Breast epithelium (tissue), 4 donors: ENCODE data around the gene LCE2C. TPM values are rescaled to one million over a fixed set of nuclear protein-coding genes. Genes with fewer than 3 reads are reported as not detected.
"Not testable (repeated sequence)": the region's sequence is repeated elsewhere in the genome, so short reads cannot be mapped to it uniquely, and the experiment has no call there.

ENCODE experiments used
- DNase-seq, 2 donors: peaks; one replicate each; pipeline ENCODE4 v3.0.0-alpha.2; 2019; ENCODE audit warnings: low spot score in 2 of 2
- H3K27ac ChIP-seq, 2 donors: fragments of 200-600 bp; sonication (generic) in 1 of 2; one replicate each; pipeline ENCODE4 v1.5.1; 2016 to 2019; ENCODE audit warnings: mild to moderate bottlenecking in 1 of 2
- H3K27me3 ChIP-seq, 2 donors: fragments of 200-600 bp; sonication (generic) in 1 of 2; one replicate each; pipeline versions ENCODE4 v1.5.1 to v1.6.0; 2017 to 2019; ENCODE audit warnings: control low read depth in 1 of 2, mild to moderate bottlenecking in 1 of 2
- H3K36me3 ChIP-seq: fragments of 200-600 bp; one replicate; pipeline ENCODE4 v1.5.1; 2019
- H3K4me1 ChIP-seq, 2 donors: fragments of 200-600 bp; sonication (generic); one replicate each; pipeline ENCODE4 v1.5.1; 2016 to 2019; ENCODE audit warnings: control low read depth in 1 of 2
- H3K4me3 ChIP-seq, 3 donors: fragments of 200-600 bp; sonication (generic); 1 replicate in 2 of 3; 2 replicates in 1 of 3; pipeline ENCODE4 v1.5.1; 2016 to 2019; ENCODE audit warnings: mild to moderate bottlenecking in 3 of 3, moderate library complexity in 2 of 3
- H3K9me3 ChIP-seq, 2 donors: fragments of 200-600 bp; sonication (generic) in 1 of 2; one replicate each; pipeline ENCODE4 v1.5.1; 2016 to 2019; ENCODE audit warnings: control low read depth in 1 of 2
- CTCF ChIP-seq, 3 donors: fragments of 450-650 bp; IDR thresholded peaks; one replicate each; pipeline ENCODE4 v1.5.1; 2016 to 2017; ENCODE audit warnings: antibody characterized with exemption in 3 of 3, mild to moderate bottlenecking in 3 of 3, moderate library complexity in 3 of 3
- POLR2A ChIP-seq: fragments of 450-650 bp; IDR thresholded peaks from one replicate; pipeline ENCODE4 v1.6.1; 2016; ENCODE audit warnings: antibody characterized with exemption, mild to moderate bottlenecking, moderate library complexity
- POLR2AphosphoS5 ChIP-seq, 3 donors: sonication (generic); formaldehyde crosslinking; IDR thresholded peaks; one replicate each; pipeline ENCODE4 v1.6.1; 2017; ENCODE audit warnings: antibody characterized with exemption in 3 of 3
- intact Hi-C: fragments of 100-400 bp; cut with DNase I; formaldehyde crosslinking; loops from one replicate; pipeline ENCODE4 v1.15.1; 2023; ENCODE audit warnings: low total_unique reads
- total RNA-seq, 3 donors: library from RNA; depleted of rRNA; stranded (reverse); fragments of >200 nt; gene quantifications; one replicate each; pipeline ENCODE4 v1.1.0, GENCODE V29; 2016

The LCE2C gene
- total RNA-seq, 3 donors from 2014 or later, result not detected

- H3K27me3 ChIP-seq, result no peaks in the 10 kb centered on the region
- TF ChIP-seq POLR2AphosphoS5 (IDR thresholded peaks at IDR 0.05) (no peak), CTCF (IDR thresholded peaks at IDR 0.05) (no peak), POLR2A (no peak)
- no peak overlapping the region for H3K4me3 ChIP-seq
- H3K36me3 ChIP-seq, result no peaks in the 10 kb centered on the region
- no peaks in the 10 kb centered on the region for H3K9me3 ChIP-seq
- H3K4me1 ChIP-seq, result no peaks in the 10 kb centered on the region
- intact Hi-C loops, result no loop called here
- DNase-seq, result no peak
- no peak overlapping the region for H3K27ac ChIP-seq
Observed at GRCh38 chr1:152683846-152684245, 8.8 kb downstream of the LCE2C start.

- H3K4me3 ChIP-seq, H3K4me1 ChIP-seq, H3K9me3 ChIP-seq, intact Hi-C loops, DNase-seq, H3K27ac ChIP-seq, H3K27me3 ChIP-seq, H3K36me3 ChIP-seq: not testable (repeated sequence)
Observed at GRCh38 chr1:152685823-152686222, 10.7 kb downstream of the LCE2C start, which contains the start of gene LCE2B. Gene LCE2B (plus strand): TSS chr1:152686123. CDS start chr1:152686844, 721 bp downstream.

- Histone ChIP-seq H3K27ac (no peak within 1 kb of the TSS), H3K9me3 (no peaks in the 10 kb centered on the region), H3K27me3 (no peaks in the 10 kb centered on the region), H3K4me1 (no peaks in the 10 kb centered on the region), H3K36me3 (no peaks in the 10 kb centered on the region), H3K4me3 (no peak within 1 kb of the TSS)
- TF ChIP-seq CTCF (IDR thresholded peaks at IDR 0.05) (no peak), POLR2A (no peak), POLR2AphosphoS5 (IDR thresholded peaks at IDR 0.05) (no peak)
- intact Hi-C loops, result no loop called here
- no peak for DNase-seq
Observed at GRCh38 chr1:152697701-152698600, 22.9 kb downstream of the LCE2C start, which contains the start of gene LCE2A. Gene LCE2A (plus strand): TSS chr1:152698345. CDS start chr1:152698902, 557 bp downstream.

GRCh38 chr1:152699746-152700145 is 24.7 kb downstream of the LCE2C start:
- Histone ChIP-seq H3K4me3 (no peak overlapping the region), H3K27me3 (no peaks in the 10 kb centered on the region), H3K27ac (no peak overlapping the region), H3K4me1 (no peaks in the 10 kb centered on the region), H3K36me3 (no peaks in the 10 kb centered on the region), H3K9me3 (peaks cover 0 to 5% of the 10 kb centered on the region in 2 donors)
- DNase-seq, result no peak
- TF ChIP-seq CTCF (IDR thresholded peaks at IDR 0.05) (no peak), POLR2A (no peak)
- intact Hi-C loops, result no loop called here

GRCh38 chr1:152707860-152708259 is 32.8 kb downstream of the LCE2C start, which contains the start of gene LCE4A:
Gene LCE4A (plus strand): TSS chr1:152708160. CDS start chr1:152709076, 916 bp downstream.
- H3K27ac ChIP-seq, result no peak within 1 kb of the TSS
- TF ChIP-seq CTCF (IDR thresholded peaks at IDR 0.05), result no peak
- no peak for TF ChIP-seq POLR2AphosphoS5 (IDR thresholded peaks at IDR 0.05)
- TF ChIP-seq POLR2A, result no peak
- H3K27me3 ChIP-seq, result no peaks in the 10 kb centered on the region
- H3K4me1 ChIP-seq, result no peaks in the 10 kb centered on the region
- intact Hi-C loops, result no loop called here
- peaks cover 0 to 5% of the 10 kb centered on the region in 2 donors for H3K9me3 ChIP-seq
- no peak within 1 kb of the TSS for H3K4me3 ChIP-seq
- no peaks in the 10 kb centered on the region for H3K36me3 ChIP-seq
- no peak for DNase-seq
